ENCODE measurements around the gene IFNAR2.
"Not testable (repeated sequence)": the region's sequence is repeated elsewhere in the genome, so short reads cannot be mapped to it uniquely, and the experiment has no call there.

IFNAR2 gene

DNA sequence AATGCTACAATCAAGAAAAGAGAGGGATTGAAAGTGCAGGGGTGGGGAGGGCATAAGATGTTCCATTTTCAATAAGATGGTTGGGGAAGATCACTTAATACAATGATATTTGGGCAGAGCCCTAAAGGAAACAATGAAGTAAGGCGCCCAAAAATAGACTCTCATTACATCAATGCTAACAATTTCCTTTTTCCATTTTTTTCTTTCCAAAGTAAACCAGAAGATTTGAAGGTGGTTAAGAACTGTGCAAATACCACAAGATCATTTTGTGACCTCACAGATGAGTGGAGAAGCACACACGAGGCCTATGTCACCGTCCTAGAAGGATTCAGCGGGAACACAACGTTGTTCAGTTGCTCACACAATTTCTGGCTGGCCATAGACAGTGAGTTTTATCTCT lies 16.8 kb downstream of the IFNAR2 start:
- TF ChIP-seq, protein P1, sequence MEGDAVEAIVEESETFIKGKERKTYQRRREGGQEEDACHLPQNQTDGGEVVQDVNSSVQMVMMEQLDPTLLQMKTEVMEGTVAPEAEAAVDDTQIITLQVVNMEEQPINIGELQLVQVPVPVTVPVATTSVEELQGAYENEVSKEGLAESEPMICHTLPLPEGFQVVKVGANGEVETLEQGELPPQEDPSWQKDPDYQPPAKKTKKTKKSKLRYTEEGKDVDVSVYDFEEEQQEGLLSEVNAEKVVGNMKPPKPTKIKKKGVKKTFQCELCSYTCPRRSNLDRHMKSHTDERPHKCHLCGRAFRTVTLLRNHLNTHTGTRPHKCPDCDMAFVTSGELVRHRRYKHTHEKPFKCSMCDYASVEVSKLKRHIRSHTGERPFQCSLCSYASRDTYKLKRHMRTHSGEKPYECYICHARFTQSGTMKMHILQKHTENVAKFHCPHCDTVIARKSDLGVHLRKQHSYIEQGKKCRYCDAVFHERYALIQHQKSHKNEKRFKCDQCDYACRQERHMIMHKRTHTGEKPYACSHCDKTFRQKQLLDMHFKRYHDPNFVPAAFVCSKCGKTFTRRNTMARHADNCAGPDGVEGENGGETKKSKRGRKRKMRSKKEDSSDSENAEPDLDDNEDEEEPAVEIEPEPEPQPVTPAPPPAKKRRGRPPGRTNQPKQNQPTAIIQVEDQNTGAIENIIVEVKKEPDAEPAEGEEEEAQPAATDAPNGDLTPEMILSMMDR (IDR thresholded peaks at IDR 0.05; ENCODE audit: extremely low read depth, missing control alignments), result peak; percentile 3

GRCh38 chr21:33246963-33247362 lies 17.2 kb downstream of the IFNAR2 start:
- no peak for DNase-seq (ENCODE audit: low spot score)
- TF ChIP-seq, protein P1 (IDR thresholded peaks at IDR 0.05; ENCODE audit: extremely low read depth, missing control alignments), result no peak

More for the DNA sequence above, 16.8 kb downstream of the IFNAR2 start:
- no peak for DNase-seq (ENCODE audit: low spot score)

- DNase-seq (ENCODE audit: low spot score), result no peak
- TF ChIP-seq, protein P1 (IDR thresholded peaks at IDR 0.05; ENCODE audit: extremely low read depth, missing control alignments), result no peak
These were observed 17.9 kb downstream of the IFNAR2 start for GRCh38 chr21:33247599-33247998.

- DNase-seq (ENCODE audit: low spot score), result no peak
- TF ChIP-seq, protein P1 (IDR thresholded peaks at IDR 0.05; ENCODE audit: extremely low read depth, missing control alignments), result no peak
These were observed 19.7 kb downstream of the IFNAR2 start for GRCh38 chr21:33249331-33250002.

DNA sequence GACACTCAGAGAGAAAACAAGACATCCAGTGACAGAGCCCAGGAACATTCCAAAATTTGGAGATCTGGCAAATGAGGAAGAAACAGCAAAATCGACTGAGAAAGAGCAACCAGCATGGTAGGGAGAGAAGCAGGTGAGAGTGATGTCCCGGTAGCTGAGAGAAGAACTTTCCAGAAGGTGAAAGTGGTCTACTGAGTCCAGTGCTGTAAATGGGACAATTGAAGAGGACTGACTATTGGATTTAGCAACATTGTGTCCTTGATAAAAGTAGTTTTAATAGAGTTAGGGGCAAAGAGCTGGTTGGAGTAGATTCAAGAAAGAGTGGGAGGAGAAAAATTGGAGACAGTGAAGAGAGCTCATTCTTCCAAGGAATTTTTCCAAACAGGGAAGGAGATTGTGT lies 21.4 kb downstream of the IFNAR2 start:
- no peak for DNase-seq (ENCODE audit: low spot score)
- TF ChIP-seq, protein P1 (IDR thresholded peaks at IDR 0.05; ENCODE audit: extremely low read depth, missing control alignments), result no peak

- DNase-seq (ENCODE audit: low spot score), result not testable (repeated sequence)
These were observed 23.6 kb downstream of the IFNAR2 start for GRCh38 chr21:33253382-33253781.

GRCh38 chr21:33254766-33255165 lies 25.0 kb downstream of the IFNAR2 start:
- TF ChIP-seq, protein P1 (IDR thresholded peaks at IDR 0.05; ENCODE audit: extremely low read depth, missing control alignments), result no peak
- no peak for DNase-seq (ENCODE audit: low spot score)

GRCh38 chr21:33255404-33255803 lies 25.7 kb downstream of the IFNAR2 start:
- TF ChIP-seq, protein P1 (IDR thresholded peaks at IDR 0.05; ENCODE audit: extremely low read depth, missing control alignments), result no peak
- no peak for DNase-seq (ENCODE audit: low spot score)

Data from GM20000 (cell line).